Endothelial cell of umbilical vein (primary cell): Measurements from ENCODE around the gene PDYN. TPM values are rescaled to one million over a fixed set of nuclear protein-coding genes. Genes with fewer than 3 reads are reported as not detected.

Experiments
- BruUV-seq: library from RNA; stranded (reverse); fragments of 400-500 nt; replicated peaks from 2 replicates; lab custom pipeline; 2021; lab: Mats Ljungman, UMichigan
- CTCF ChIA-PET: fragments of 300-600, 350-600 bp; sonication (Branson Sonifier 250); formaldehyde crosslinking; loops from one replicate; lab custom pipeline; 2021; ENCODE audit warnings: antibody characterized with exemption, inconsistent platforms; lab: Charles Lee
- POLR2A ChIA-PET: fragments of 300-600, 350-600 bp; sonication (Branson Sonifier 250); formaldehyde crosslinking; loops from one replicate; lab custom pipeline; 2021; ENCODE audit warnings: antibody characterized with exemption, inconsistent platforms; lab: Charles Lee
- DNase-seq: peaks from one replicate; pipeline ENCODE4 v3.0.0-alpha.2; 2011; ENCODE audit warnings: low read depth, low spot score
- FAIRE-seq: peaks from 2 replicates; lab custom pipeline; 2011; peaks lifted over from hg19 to GRCh38; lab: Jason Lieb, UNC
- H2AFZ ChIP-seq: 2 replicates; pipeline ENCODE4 v1.6.0; 2012; ENCODE audit warnings: low read depth, low read length, control low read depth, inconsistent platforms
- H3K27ac ChIP-seq: 2 replicates; pipeline ENCODE4 v1.5.1; 2011; ENCODE audit warnings: low read depth, mild to moderate bottlenecking, control low read depth, low read length, moderate library complexity; ENCODE audit not compliant: insufficient read depth
- H3K27me3 ChIP-seq, 2 experiments: 2 replicates each; pipeline versions ENCODE4 v1.6.0 to v1.6.1; 2011; ENCODE audit warnings: low read length in 2 of 2, mixed read lengths in 1 of 2; ENCODE audit not compliant: control insufficient read depth in 2 of 2, insufficient read depth in 2 of 2
- H3K36me3 ChIP-seq, 2 experiments: 2 replicates in 1 of 2; 3 replicates in 1 of 2; pipeline ENCODE4 v1.5.1; 2011; ENCODE audit warnings: low read length in 2 of 2, mild to moderate bottlenecking in 1 of 2, moderate library complexity in 1 of 2; ENCODE audit not compliant: control insufficient read depth in 2 of 2, insufficient read depth in 2 of 2; ENCODE audit errors: extremely low read depth in 1 of 2
- H3K4me1 ChIP-seq: 3 replicates; pipeline ENCODE4 v1.5.1; 2011; ENCODE audit warnings: mild to moderate bottlenecking, low read length; ENCODE audit not compliant: control insufficient read depth, insufficient read depth; ENCODE audit errors: extremely low read depth
- H3K4me2 ChIP-seq: 2 replicates; pipeline ENCODE4 v1.6.1; 2011; ENCODE audit warnings: low read length, control low read depth, mixed read lengths; ENCODE audit not compliant: insufficient read depth
- H3K4me3 ChIP-seq, 3 experiments: fragments of 200-600 bp in 1 of 3; sonication (generic), shearing (Covaris generic) in 1 of 3; replicated peaks in 1 of 3; 2 replicates each; pipeline ENCODE4 v1.5.1; 2011 to 2016; ENCODE audit warnings: control low read depth in 3 of 3, low read length in 3 of 3, mild to moderate bottlenecking in 2 of 3, inconsistent platforms in 1 of 3, low read depth in 1 of 3, moderate library complexity in 1 of 3; ENCODE audit not compliant: insufficient read depth in 1 of 3
- H3K79me2 ChIP-seq: 2 replicates; pipeline ENCODE4 v1.6.0; 2012; ENCODE audit warnings: low read length, inconsistent platforms; ENCODE audit not compliant: control insufficient read depth, insufficient read depth
- H3K9ac ChIP-seq: replicated peaks from 2 replicates; pipeline ENCODE3; 2011; ENCODE audit warnings: low read length, control low read depth; ENCODE audit not compliant: insufficient read depth; ENCODE audit errors: extremely low read depth
- H3K9me1 ChIP-seq: replicated peaks from 3 replicates; pipeline ENCODE4 v1.6.0; 2011; ENCODE audit warnings: mild to moderate bottlenecking, low read length; ENCODE audit not compliant: control insufficient read depth, insufficient read depth; ENCODE audit errors: extremely low read depth
- H3K9me3 ChIP-seq: replicated peaks from 2 replicates; pipeline ENCODE4 v1.5.1; 2012; ENCODE audit warnings: low read length, inconsistent platforms; ENCODE audit not compliant: control insufficient read depth, insufficient read depth
- H4K20me1 ChIP-seq: replicated peaks from 2 replicates; pipeline ENCODE3; 2011; ENCODE audit warnings: mild to moderate bottlenecking, low read length; ENCODE audit not compliant: control insufficient read depth, insufficient read depth; ENCODE audit errors: extremely low read depth
- CTCF ChIP-seq, 2 donors: IDR thresholded peaks; 1 replicate in 1 of 2; 2 replicates in 1 of 2; pipeline ENCODE4 v1.5.1; 2011; ENCODE audit warnings: low read length in 2 of 2, mild to moderate bottlenecking in 2 of 2, moderate library complexity in 2 of 2, control low read depth in 1 of 2, inconsistent platforms in 1 of 2, low read depth in 1 of 2; ENCODE audit not compliant: insufficient read depth in 1 of 2; ENCODE audit errors: extremely low read depth in 1 of 2
- EZH2 ChIP-seq: IDR thresholded peaks from 2 replicates; pipeline ENCODE4 v1.6.1; 2012; ENCODE audit warnings: borderline replicate concordance, low read depth, mild to moderate bottlenecking, moderate library complexity, low read length, inconsistent platforms; ENCODE audit not compliant: severe bottlenecking
- FOS ChIP-seq: IDR thresholded peaks from 2 replicates; pipeline ENCODE4 v1.6.1; 2011; ENCODE audit warnings: mild to moderate bottlenecking, low read length, moderate library complexity, borderline replicate concordance; ENCODE audit not compliant: insufficient read depth
- GATA2 ChIP-seq: IDR thresholded peaks from 2 replicates; pipeline ENCODE4 v1.7.0; 2011; ENCODE audit warnings: low read depth, mild to moderate bottlenecking, moderate library complexity, mixed read lengths, low read length; ENCODE audit not compliant: insufficient read length, insufficient read depth
- JUN ChIP-seq: IDR thresholded peaks from 2 replicates; pipeline ENCODE4 v1.6.1; 2011; ENCODE audit warnings: borderline replicate concordance, low read depth; ENCODE audit not compliant: insufficient read length, insufficient read depth
- MAX ChIP-seq: IDR thresholded peaks from 2 replicates; pipeline ENCODE4 v1.6.1; 2011; ENCODE audit not compliant: insufficient read depth, insufficient read length
- MYC ChIP-seq: IDR thresholded peaks from one replicate; pipeline ENCODE4 v1.6.1; 2011; ENCODE audit warnings: mild to moderate bottlenecking, low read depth, low read length
- POLR2A ChIP-seq: IDR thresholded peaks from 2 replicates; pipeline ENCODE4 v1.6.1; 2012; ENCODE audit warnings: low read depth, mild to moderate bottlenecking, control low read depth, low read length
- POLR2AphosphoS5 ChIP-seq: IDR thresholded peaks from 2 replicates; pipeline ENCODE4 v1.6.1; 2012; ENCODE audit warnings: low read depth, mild to moderate bottlenecking, control low read depth, low read length, moderate library complexity; ENCODE audit not compliant: insufficient read depth
- dilution Hi-C: fragments of 300-500 bp; cut with MboI; formaldehyde crosslinking; loops from one replicate; pipeline ENCODE4 v1.15.0; 2019; ENCODE audit warnings: low sequenced_read_pairs; ENCODE audit not compliant: extremely low pct_ligation_motif_present
- intact Hi-C: fragments of 100-400 bp; cut with micrococcal nuclease; formaldehyde crosslinking; loops from one replicate; pipeline ENCODE4 v1.10.0; 2022
- polyA plus RNA-seq, 4 experiments: library from polyadenylated mRNA; depleted of rRNA in 3 of 4; stranded (reverse) in 3 of 4; unstranded in 1 of 4; fragments of >200 nt; gene quantifications; 2 replicates each; pipeline versions ENCODE4 v1.2.1 to v1.2.3, GENCODE V29; 2011 to 2012; ENCODE audit warnings: missing spikeins in 1 of 4
- total RNA-seq: library from RNA; stranded (reverse); gene quantifications from 2 replicates; pipeline ENCODE4 v1.2.3, GENCODE V29; 2021

The PDYN gene
- total and polyA plus RNA-seq, 2 donors (not counting 3 experiments of a cell fraction or from before 2014, with no cell fraction given): not detected

GRCh38 chr20:1944345-1945091 lies 49.3 kb downstream of the PDYN start:
- Histone ChIP-seq H3K4me3 (no peak overlapping the region), H3K9me3 (no peaks in the 10 kb centered on the region), H3K4me1 (no peaks in the 10 kb centered on the region), H3K36me3 (no peaks in the 10 kb centered on the region), H2AFZ (no peak overlapping the region), H3K9me1 (no peaks in the 10 kb centered on the region), H3K27me3 (peaks cover 13 to 26% of the 10 kb centered on the region in 2 experiments), H3K79me2 (no peaks in the 10 kb centered on the region), H3K4me2 (no peak overlapping the region), H3K27ac (no peak overlapping the region), H3K9ac (no peak overlapping the region), H4K20me1 (no peaks in the 10 kb centered on the region)
- ChIA-PET POLR2A (no interaction called here), CTCF (interaction anchor here (1.1 to 1.6 kb wide), 2 partner anchors 22 to 228 kb away, joined by 3 to 6 read pairs; no protein-coding TSS in a partner anchor)
- no peak for DNase-seq
- no peak for FAIRE-seq
- intact Hi-C loops (no loop called here), dilution Hi-C loops (no loop called here)
- no TSS peak for BruUV-seq
- TF ChIP-seq POLR2A (no peak), MYC (no peak), FOS (no peak), JUN (no peak), POLR2AphosphoS5 (no peak)

GRCh38 chr20:1943275-1944002 lies 50.4 kb downstream of the PDYN start:
- no peak overlapping the region for H3K4me3 ChIP-seq
- no peak overlapping the region for H3K4me2 ChIP-seq
- FAIRE-seq (no peak), DNase-seq (no peak)
- H3K9me1 ChIP-seq: no peaks in the 10 kb centered on the region
- ChIA-PET CTCF (interaction anchor here (1.1 to 1.6 kb wide), 2 partner anchors 23 to 229 kb away, joined by 3 to 6 read pairs; no protein-coding TSS in a partner anchor), POLR2A (no interaction called here)
- intact Hi-C loops (no loop called here), dilution Hi-C loops (no loop called here)
- no peak overlapping the region for H3K9ac ChIP-seq
- H3K4me1 ChIP-seq: no peaks in the 10 kb centered on the region
- H3K27ac ChIP-seq: no peak overlapping the region
- H3K36me3 ChIP-seq: peaks cover 0 to 2% of the 10 kb centered on the region in 2 experiments
- H3K9me3 ChIP-seq: no peaks in the 10 kb centered on the region
- no TSS peak for BruUV-seq
- H2AFZ ChIP-seq: no peak overlapping the region
- TF ChIP-seq MAX: no peak
- no peak for TF ChIP-seq JUN
- no peak for TF ChIP-seq MYC
- no peak for TF ChIP-seq POLR2AphosphoS5
- no peak for TF ChIP-seq POLR2A
- no peak for TF ChIP-seq EZH2
- no peak for TF ChIP-seq FOS
- TF ChIP-seq CTCF (IDR thresholded peaks at IDR 0.05; ENCODE audit: extremely low read depth in 1 of 2, insufficient read depth in 1 of 2, low read depth in 1 of 2, low read length in 2 of 2): no peak
- no peak for TF ChIP-seq GATA2
- H4K20me1 ChIP-seq: no peaks in the 10 kb centered on the region
- H3K27me3 ChIP-seq: peaks cover 13 to 26% of the 10 kb centered on the region in 2 experiments
- H3K79me2 ChIP-seq: no peaks in the 10 kb centered on the region
